OCI-LY1 (cell line): Measurements from ENCODE around the gene MSMP.

ENCODE experiments used
- H2AFZ ChIP-seq: fragments of 200-600 bp; sonication (generic), shearing (Covaris generic); 2 replicates; pipeline ENCODE4 v1.6.0; 2014; ENCODE audit warnings: antibody characterized with exemption, mild to moderate bottlenecking, low read length
- H3F3A ChIP-seq: fragments of 200-600 bp; sonication (generic), shearing (Covaris generic); 2 replicates; pipeline ENCODE4 v1.6.0; 2014; ENCODE audit warnings: mild to moderate bottlenecking, antibody characterized with exemption, low read length, moderate library complexity; ENCODE audit not compliant: insufficient read depth
- H3K27ac ChIP-seq: fragments of 200-600 bp; sonication (generic); 2 replicates; pipeline ENCODE4 v1.5.1; 2014; ENCODE audit warnings: low read length, mixed run types, mild to moderate bottlenecking, low read depth; ENCODE audit not compliant: poor library complexity, severe bottlenecking
- H3K27me3 ChIP-seq: fragments of 200-600 bp; sonication (generic); 2 replicates; pipeline ENCODE4 v1.6.0; 2014; ENCODE audit warnings: antibody characterized with exemption, mild to moderate bottlenecking, low read length, moderate library complexity; ENCODE audit not compliant: insufficient read depth
- H3K36me3 ChIP-seq: fragments of 200-600 bp; sonication (generic); 2 replicates; pipeline ENCODE4 v1.6.1; 2014; ENCODE audit warnings: mild to moderate bottlenecking, antibody characterized with exemption, low read length, moderate library complexity, mixed read lengths; ENCODE audit not compliant: insufficient read depth
- H3K4me1 ChIP-seq: fragments of 200-600 bp; sonication (generic); 2 replicates; pipeline ENCODE4 v1.5.1; 2014; ENCODE audit warnings: mild to moderate bottlenecking, low read length, moderate library complexity; ENCODE audit not compliant: insufficient read depth, severe bottlenecking
- H3K4me2 ChIP-seq: fragments of 200-600 bp; sonication (generic), shearing (Covaris generic); 2 replicates; pipeline ENCODE4 v1.6.1; 2014; ENCODE audit warnings: low read length
- H3K4me3 ChIP-seq: fragments of 200-600 bp; sonication (generic); 2 replicates; pipeline ENCODE4 v1.5.1; 2014; ENCODE audit warnings: low read length, low read depth, mild to moderate bottlenecking, mixed read lengths; ENCODE audit not compliant: poor library complexity, severe bottlenecking
- H3K79me2 ChIP-seq: fragments of 200-600 bp; shearing (Covaris generic); 2 replicates; pipeline ENCODE4 v1.6.1; 2016; ENCODE audit warnings: mixed run types, low read length, mixed read lengths; ENCODE audit not compliant: insufficient read depth
- H3K9ac ChIP-seq: fragments of 200-600 bp; sonication (generic), shearing (Covaris generic); 2 replicates; pipeline ENCODE4 v1.6.1; 2014; ENCODE audit warnings: mild to moderate bottlenecking, low read length, mixed read lengths
- H3K9me2 ChIP-seq: fragments of 200-600 bp; sonication (generic), shearing (Covaris generic); 2 replicates; pipeline ENCODE4 v1.6.1; 2014; ENCODE audit warnings: low read depth, mild to moderate bottlenecking, low read length, mixed read lengths
- H3K9me3 ChIP-seq: fragments of 200-600 bp; shearing (Covaris generic); 2 replicates; pipeline ENCODE4 v1.6.1; 2014; ENCODE audit warnings: low read length, mixed read lengths
- H4K20me1 ChIP-seq: fragments of 200-600 bp; sonication (generic), shearing (Covaris generic); 2 replicates; pipeline ENCODE4 v1.6.0; 2016; ENCODE audit warnings: mild to moderate bottlenecking, low read length; ENCODE audit not compliant: insufficient read depth
- EZH2 ChIP-seq: fragments of 200-600 bp; sonication (generic), shearing (Covaris generic); IDR thresholded peaks from 2 replicates; pipeline ENCODE4 v1.8.0; 2017; ENCODE audit warnings: borderline replicate concordance, mixed run types, mild to moderate bottlenecking, antibody characterized with exemption, low read length, moderate library complexity, mixed read lengths
- TF ChIP-seq, protein P1 (sequence below): fragments of 200-600 bp; sonication (generic), shearing (Covaris generic); IDR thresholded peaks from 2 replicates; pipeline ENCODE4 v1.5.1; 2017; ENCODE audit warnings: mild to moderate bottlenecking, antibody characterized with exemption, low read length, moderate library complexity, mixed read lengths

MSMP gene

DNA sequence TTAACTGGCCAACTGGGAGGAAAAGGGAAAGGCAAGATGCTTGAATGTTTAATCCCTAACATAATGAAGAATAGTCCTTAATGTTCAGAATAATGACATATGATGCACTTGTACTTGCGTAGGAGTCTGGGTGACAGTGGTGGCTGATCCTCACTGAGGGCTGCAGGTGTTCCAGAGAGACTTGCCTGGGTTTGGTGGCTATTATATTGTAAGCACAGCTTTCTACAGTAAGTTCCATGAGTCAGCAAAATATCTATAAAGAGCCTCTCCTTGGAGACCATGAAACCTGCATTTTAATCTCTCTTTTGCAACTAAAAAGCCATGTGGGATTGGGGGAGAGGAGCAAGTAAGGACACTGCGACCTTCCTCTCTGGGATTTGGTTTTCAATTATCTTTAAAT lies 35.5 kb upstream of the MSMP start:
- Histone ChIP-seq H3F3A (no peaks in the 10 kb centered on the region), H4K20me1 (no peaks in the 10 kb centered on the region), H3K9ac (no peak overlapping the region), H3K36me3 (peaks cover 4% of the 10 kb centered on the region; the same call in 1 of the 2 replicates), H3K27ac (no peak overlapping the region), H3K4me2 (no peak overlapping the region), H3K9me2 (no peaks in the 10 kb centered on the region), H3K9me3 (no peaks in the 10 kb centered on the region), H3K27me3 (no peaks in the 10 kb centered on the region), H2AFZ (no peak overlapping the region), H3K4me1 (no peaks in the 10 kb centered on the region), H3K79me2 (no peaks in the 10 kb centered on the region), H3K4me3 (no peak overlapping the region)
- no peak for TF ChIP-seq EZH2
- TF ChIP-seq, protein P1, sequence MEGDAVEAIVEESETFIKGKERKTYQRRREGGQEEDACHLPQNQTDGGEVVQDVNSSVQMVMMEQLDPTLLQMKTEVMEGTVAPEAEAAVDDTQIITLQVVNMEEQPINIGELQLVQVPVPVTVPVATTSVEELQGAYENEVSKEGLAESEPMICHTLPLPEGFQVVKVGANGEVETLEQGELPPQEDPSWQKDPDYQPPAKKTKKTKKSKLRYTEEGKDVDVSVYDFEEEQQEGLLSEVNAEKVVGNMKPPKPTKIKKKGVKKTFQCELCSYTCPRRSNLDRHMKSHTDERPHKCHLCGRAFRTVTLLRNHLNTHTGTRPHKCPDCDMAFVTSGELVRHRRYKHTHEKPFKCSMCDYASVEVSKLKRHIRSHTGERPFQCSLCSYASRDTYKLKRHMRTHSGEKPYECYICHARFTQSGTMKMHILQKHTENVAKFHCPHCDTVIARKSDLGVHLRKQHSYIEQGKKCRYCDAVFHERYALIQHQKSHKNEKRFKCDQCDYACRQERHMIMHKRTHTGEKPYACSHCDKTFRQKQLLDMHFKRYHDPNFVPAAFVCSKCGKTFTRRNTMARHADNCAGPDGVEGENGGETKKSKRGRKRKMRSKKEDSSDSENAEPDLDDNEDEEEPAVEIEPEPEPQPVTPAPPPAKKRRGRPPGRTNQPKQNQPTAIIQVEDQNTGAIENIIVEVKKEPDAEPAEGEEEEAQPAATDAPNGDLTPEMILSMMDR = no peak

- no peaks in the 10 kb centered on the region for H3F3A ChIP-seq
- H3K4me2 ChIP-seq = no peak overlapping the region
- H3K9ac ChIP-seq = no peak overlapping the region
- H3K9me2 ChIP-seq = no peaks in the 10 kb centered on the region
- H3K27me3 ChIP-seq = no peaks in the 10 kb centered on the region
- no peak overlapping the region for H3K4me3 ChIP-seq
- no peaks in the 10 kb centered on the region for H4K20me1 ChIP-seq
- no peaks in the 10 kb centered on the region for H3K79me2 ChIP-seq
- H3K36me3 ChIP-seq = peaks cover 6% of the 10 kb centered on the region; the same call in 1 of the 2 replicates
- no peaks in the 10 kb centered on the region for H3K9me3 ChIP-seq
- H3K27ac ChIP-seq = no peak overlapping the region
- TF ChIP-seq, protein P1 = no peak
- no peak for TF ChIP-seq EZH2
- no peak overlapping the region for H2AFZ ChIP-seq
- no peaks in the 10 kb centered on the region for H3K4me1 ChIP-seq
Measured at GRCh38 chr9:35783418-35783817, 29.3 kb upstream of the MSMP start.

DNA sequence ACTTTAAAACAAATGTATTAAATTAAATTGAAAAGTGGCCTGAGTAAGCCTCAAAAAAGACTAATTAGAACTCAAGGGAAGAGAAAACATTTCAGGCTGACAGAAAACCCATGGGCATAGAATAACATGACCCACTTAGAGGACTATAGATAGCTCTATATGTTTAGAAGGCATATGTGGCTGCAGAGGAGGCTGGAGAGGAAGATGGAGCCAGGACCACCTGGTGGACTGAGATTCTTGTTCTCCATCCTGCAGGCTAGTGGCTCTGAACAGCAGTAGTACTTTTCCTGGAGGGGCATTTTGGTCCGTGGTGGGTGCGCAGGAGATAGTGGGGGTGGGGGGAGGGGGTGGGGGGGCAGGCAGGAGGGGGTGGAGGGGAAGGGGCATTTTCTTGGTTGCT lies 27.0 kb upstream of the MSMP start:
- no peak overlapping the region for H3K9ac ChIP-seq
- H3K27ac ChIP-seq = no peak overlapping the region
- no peaks in the 10 kb centered on the region for H4K20me1 ChIP-seq
- no peak overlapping the region for H3K4me3 ChIP-seq
- H3K9me3 ChIP-seq = no peaks in the 10 kb centered on the region
- no peaks in the 10 kb centered on the region for H3K27me3 ChIP-seq
- H3K79me2 ChIP-seq = no peaks in the 10 kb centered on the region
- TF ChIP-seq, protein P1 = no peak
- no peak for TF ChIP-seq EZH2
- peaks cover 7% of the 10 kb centered on the region for H3K4me1 ChIP-seq
- H3K9me2 ChIP-seq = no peaks in the 10 kb centered on the region
- H3F3A ChIP-seq = no peaks in the 10 kb centered on the region
- no peak overlapping the region for H3K4me2 ChIP-seq
- H3K36me3 ChIP-seq = peaks cover 6% of the 10 kb centered on the region; the same call in 1 of the 2 replicates
- no peak overlapping the region for H2AFZ ChIP-seq
